ENCODE results near the gene HEMK1. TPM values are rescaled to one million over a fixed set of nuclear protein-coding genes. Genes with fewer than 3 reads are reported as not detected.

Gene HEMK1
- total and polyA plus RNA-seq, 2 of the 4 experiments (the other 2 are of a cell fraction) = 17.2 to 20.8 TPM

DNA sequence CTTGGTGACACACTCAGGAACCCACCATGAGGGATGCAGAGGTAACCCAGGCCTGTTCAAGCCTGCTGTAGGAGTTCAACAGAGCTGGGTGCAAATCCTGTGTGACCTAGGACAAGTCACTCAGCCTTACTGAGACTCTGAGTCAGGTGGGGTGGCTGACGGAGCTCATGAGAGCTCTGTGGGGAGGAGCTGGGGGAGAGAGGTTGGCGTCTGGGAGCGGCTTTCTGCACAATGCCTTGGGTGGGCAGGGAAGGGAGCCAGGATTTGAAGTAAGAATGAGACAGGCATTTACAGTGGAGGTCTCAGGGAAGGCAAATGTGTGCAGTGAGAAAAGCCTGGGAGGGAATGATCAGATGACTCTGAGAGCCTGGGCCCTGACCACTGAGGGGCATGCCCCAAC is 20.1 kb upstream of the HEMK1 start:
- Histone ChIP-seq H3K36me3 (ENCODE audit: control insufficient read depth, insufficient read depth, low read length) (no peaks in the 10 kb centered on the region), H2BK120ac (ENCODE audit: low read depth, low read length) (no peak overlapping the region), H3K4me1 (ENCODE audit: control insufficient read depth, insufficient read depth, low read length) (no peaks in the 10 kb centered on the region), H3K23ac (ENCODE audit: low read depth, low read length) (no peak overlapping the region), H3K79me1 (ENCODE audit: low read depth in 1 of 2, low read length in 2 of 2) (no peaks in the 10 kb centered on the region), H4K91ac (ENCODE audit: insufficient read depth, low read depth, low read length) (no peak overlapping the region), H3K9ac (ENCODE audit: low read depth, low read length) (no peak overlapping the region), H2AK9ac (replicated peaks; ENCODE audit: low read depth, low read length, poor library complexity) (no peak overlapping the region), H3K14ac (replicated peaks; ENCODE audit: low read depth, low read length) (no peak overlapping the region), H2BK5ac (ENCODE audit: low read depth, low read length, poor library complexity, severe bottlenecking) (no peak overlapping the region), H2AK5ac (ENCODE audit: low read depth, low read length) (no peak overlapping the region), H4K5ac (ENCODE audit: low read depth, low read length) (no peak overlapping the region), H2BK20ac (ENCODE audit: low read depth, low read length) (no peak overlapping the region), H3K9me3 (ENCODE audit: control insufficient read depth, insufficient read depth, low read length) (no peaks in the 10 kb centered on the region), H4K20me1 (ENCODE audit: insufficient read depth, low read length) (no peaks in the 10 kb centered on the region), H3K56ac (ENCODE audit: extremely low read depth, insufficient read depth, low read length) (no peak overlapping the region), H3K9me1 (ENCODE audit: insufficient read depth, low read length) (no peaks in the 10 kb centered on the region), H3K4me3 (ENCODE audit: insufficient read depth, low read depth, low read length) (no peak overlapping the region), H3K4ac (ENCODE audit: low read depth, low read length) (no peak overlapping the region), H3K4me2 (ENCODE audit: low read depth, low read length) (no peak overlapping the region), H3K27ac (ENCODE audit: insufficient read depth, low read length) (no peak overlapping the region), H3K27me3 (ENCODE audit: control insufficient read depth, insufficient read depth, low read length) (peaks cover 32% of the 10 kb centered on the region), H4K8ac (ENCODE audit: low read depth in 2 of 2, low read length in 2 of 2) (no peak overlapping the region), H2BK15ac (ENCODE audit: low read depth, low read length) (no peak overlapping the region), H3K18ac (ENCODE audit: low read depth, low read length) (no peak overlapping the region), H2AFZ (replicated peaks; ENCODE audit: low read length, poor library complexity) (peak overlapping the region; percentile 18)
- in situ Hi-C loops (cut with MboI; ENCODE audit: low sequenced_read_pairs) (loop anchor here (5.0 to 10.0 kb wide), 2 partner anchors 114 to 202 kb away; partner anchors contain the start of gene ZMYND10), dilution Hi-C loops (cut with HindIII; ENCODE audit: low sequenced_read_pairs, unreplicated experiment) (no loop called here), intact Hi-C loops (cut with micrococcal nuclease) (no loop called here)
- no peak for ATAC-seq (ENCODE audit: low read depth)
- POLR2A ChIA-PET (ENCODE audit: unreplicated experiment) = no interaction called here
- DNase-seq = no peak
- CTCF ChIA-PET = no interaction called here
- WGBS, 2 experiments (ENCODE audit: extremely low coverage in 2 of 2, insufficient read length in 1 of 2) = no CpG with 5 or more reads among the region's 3 CpGs
- TF ChIP-seq BHLHE40 (IDR thresholded peaks at IDR 0.05; ENCODE audit: low read depth, low read length) (no peak), MAZ (IDR thresholded peaks at IDR 0.05; ENCODE audit: borderline replicate concordance, low read depth, low read length) (no peak), SMC3 (IDR thresholded peaks at IDR 0.05; ENCODE audit: low read depth, low read length) (no peak), MAFK (IDR thresholded peaks at IDR 0.05; ENCODE audit: low read depth, low read length) (no peak)
- TF ChIP-seq, protein P1, sequence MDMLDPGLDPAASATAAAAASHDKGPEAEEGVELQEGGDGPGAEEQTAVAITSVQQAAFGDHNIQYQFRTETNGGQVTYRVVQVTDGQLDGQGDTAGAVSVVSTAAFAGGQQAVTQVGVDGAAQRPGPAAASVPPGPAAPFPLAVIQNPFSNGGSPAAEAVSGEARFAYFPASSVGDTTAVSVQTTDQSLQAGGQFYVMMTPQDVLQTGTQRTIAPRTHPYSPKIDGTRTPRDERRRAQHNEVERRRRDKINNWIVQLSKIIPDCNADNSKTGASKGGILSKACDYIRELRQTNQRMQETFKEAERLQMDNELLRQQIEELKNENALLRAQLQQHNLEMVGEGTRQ (IDR thresholded peaks at IDR 0.05; ENCODE audit: low read depth, low read length) = no peak
- no TSS peak for BruUV-seq (replicated peaks)
